BJ (cell line): ENCODE results near the gene TBX20. TPM values are rescaled to one million over a fixed set of nuclear protein-coding genes. Genes with fewer than 3 reads are reported as not detected.
"Not testable (repeated sequence)": the region's sequence is repeated elsewhere in the genome, so short reads cannot be mapped to it uniquely, and the experiment has no call there.

Source experiments
- CTCF ChIA-PET: fragments of 350-600 bp; formaldehyde crosslinking; extraction: SDS; loops from one replicate; lab custom pipeline; 2021; ENCODE audit warnings: antibody characterized with exemption, inconsistent platforms; lab: Yijun Ruan, JAX
- POLR2A ChIA-PET: fragments of 300-600 bp; sonication (Branson Sonifier 250); formaldehyde crosslinking; extraction: SDS; loops from one replicate; lab custom pipeline; 2021; ENCODE audit warnings: antibody characterized with exemption; lab: Charles Lee
- DNase-seq: peaks from one replicate; pipeline ENCODE4 v3.0.0-alpha.2; 2011; ENCODE audit warnings: low read depth
- H3K27me3 ChIP-seq: 2 replicates; pipeline ENCODE4 v1.6.0; 2011; ENCODE audit warnings: low read length; ENCODE audit not compliant: control insufficient read depth, insufficient read depth
- H3K36me3 ChIP-seq: 2 replicates; pipeline ENCODE4 v1.5.1; 2011; ENCODE audit warnings: low read length; ENCODE audit not compliant: control insufficient read depth, insufficient read depth
- H3K4me3 ChIP-seq: 2 replicates; pipeline ENCODE4 v1.5.1; 2011; ENCODE audit warnings: low read depth, mild to moderate bottlenecking, control low read depth, low read length
- polyA plus RNA-seq: library from polyadenylated mRNA; depleted of rRNA; stranded (reverse); fragments of >200 nt; gene quantifications from 2 replicates; pipeline ENCODE4 v1.2.3, GENCODE V29; 2011

Gene TBX20
- polyA plus RNA-seq, 1 experiment, result not detected

GRCh38 chr7:35227438-35227837 is 26.5 kb downstream of the TBX20 start:
- DNase-seq, CTCF ChIA-PET, POLR2A ChIA-PET: not testable (repeated sequence)

GRCh38 chr7:35222445-35222844 is 31.5 kb downstream of the TBX20 start:
- DNase-seq, CTCF ChIA-PET, H3K27me3 ChIP-seq, H3K36me3 ChIP-seq, POLR2A ChIA-PET, H3K4me3 ChIP-seq: not testable (repeated sequence)

More at GRCh38 chr7:35227438-35227837, 26.5 kb downstream of the TBX20 start:
- not testable (repeated sequence) for H3K4me3 ChIP-seq, H3K36me3 ChIP-seq, H3K27me3 ChIP-seq

DNA sequence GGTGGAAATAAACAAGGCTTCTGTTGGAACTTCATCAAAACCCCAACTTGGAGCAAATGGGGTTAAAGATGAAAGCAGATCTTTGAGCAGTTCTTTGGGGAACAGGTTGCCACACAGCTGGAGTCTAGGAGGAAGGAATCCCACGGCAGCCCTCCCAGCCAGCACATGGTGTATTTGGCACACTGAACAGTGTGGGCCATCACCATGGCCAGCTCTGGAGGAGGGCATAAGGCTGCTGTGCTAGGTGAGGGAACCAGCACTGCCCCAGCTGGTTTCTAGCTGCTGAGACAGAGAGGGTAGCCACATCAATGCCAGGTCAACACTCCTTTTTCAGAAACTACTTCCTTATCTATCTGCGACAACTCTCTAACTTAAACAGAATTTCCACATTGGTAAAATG is 33.7 kb downstream of the TBX20 start:
- H3K4me3 ChIP-seq, CTCF ChIA-PET, DNase-seq, H3K36me3 ChIP-seq, POLR2A ChIA-PET, H3K27me3 ChIP-seq: not testable (repeated sequence)

DNA sequence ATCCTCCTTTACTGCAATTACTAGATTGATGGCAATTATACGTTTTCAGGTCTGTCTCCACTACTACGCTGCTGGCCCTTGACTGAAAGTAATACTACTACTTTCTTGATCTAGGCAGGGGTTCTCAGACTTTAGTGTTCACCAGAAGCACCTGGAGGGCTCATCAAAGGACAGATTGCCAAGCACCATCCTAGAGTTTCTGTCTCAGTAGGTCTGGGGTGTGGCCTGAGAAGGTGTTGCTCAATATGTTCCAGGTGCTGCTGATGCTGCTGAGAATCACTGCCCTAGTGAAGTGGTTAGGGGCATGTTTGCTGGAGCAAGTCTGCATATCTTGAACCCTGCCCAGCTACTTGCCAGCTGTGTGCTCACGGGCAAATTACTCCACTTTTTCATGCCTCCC is 37.9 kb downstream of the TBX20 start:
- CTCF ChIA-PET, POLR2A ChIA-PET, H3K36me3 ChIP-seq, H3K4me3 ChIP-seq, DNase-seq, H3K27me3 ChIP-seq: not testable (repeated sequence)

GRCh38 chr7:35215063-35215462 is 38.8 kb downstream of the TBX20 start:
- H3K36me3 ChIP-seq, POLR2A ChIA-PET, CTCF ChIA-PET, DNase-seq, H3K4me3 ChIP-seq, H3K27me3 ChIP-seq: not testable (repeated sequence)

GRCh38 chr7:35206924-35207323 is 47.0 kb downstream of the TBX20 start:
- H3K4me3 ChIP-seq, H3K27me3 ChIP-seq, DNase-seq, CTCF ChIA-PET, H3K36me3 ChIP-seq, POLR2A ChIA-PET: not testable (repeated sequence)

DNA sequence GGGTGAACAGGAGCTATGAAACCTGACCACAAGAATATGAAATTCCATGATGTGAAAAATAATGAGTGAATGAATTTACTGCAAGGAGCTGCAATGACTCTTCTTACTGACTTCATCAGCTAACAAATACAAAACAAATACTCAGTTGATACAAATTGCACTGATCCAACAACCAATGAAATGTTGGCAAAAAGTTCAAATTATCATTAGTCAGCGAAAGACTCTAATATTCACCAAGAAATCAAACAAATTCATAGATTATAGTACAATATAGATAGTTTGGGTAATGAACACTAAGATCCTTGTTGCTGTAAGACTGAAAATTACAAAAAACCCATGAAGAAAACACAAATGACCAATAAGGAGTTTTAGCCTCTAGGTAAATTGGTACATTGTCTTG is 49.0 kb downstream of the TBX20 start:
- DNase-seq, POLR2A ChIA-PET, CTCF ChIA-PET, H3K4me3 ChIP-seq, H3K36me3 ChIP-seq, H3K27me3 ChIP-seq: not testable (repeated sequence)

- DNase-seq, H3K27me3 ChIP-seq, CTCF ChIA-PET, H3K4me3 ChIP-seq, H3K36me3 ChIP-seq, POLR2A ChIA-PET: not testable (repeated sequence)
Observed at GRCh38 chr7:35204031-35204430, 49.9 kb downstream of the TBX20 start.

- DNase-seq, POLR2A ChIA-PET, H3K27me3 ChIP-seq, H3K36me3 ChIP-seq, H3K4me3 ChIP-seq, CTCF ChIA-PET: not testable (repeated sequence)
Observed at GRCh38 chr7:35202353-35202752, 51.5 kb downstream of the TBX20 start.

DNA sequence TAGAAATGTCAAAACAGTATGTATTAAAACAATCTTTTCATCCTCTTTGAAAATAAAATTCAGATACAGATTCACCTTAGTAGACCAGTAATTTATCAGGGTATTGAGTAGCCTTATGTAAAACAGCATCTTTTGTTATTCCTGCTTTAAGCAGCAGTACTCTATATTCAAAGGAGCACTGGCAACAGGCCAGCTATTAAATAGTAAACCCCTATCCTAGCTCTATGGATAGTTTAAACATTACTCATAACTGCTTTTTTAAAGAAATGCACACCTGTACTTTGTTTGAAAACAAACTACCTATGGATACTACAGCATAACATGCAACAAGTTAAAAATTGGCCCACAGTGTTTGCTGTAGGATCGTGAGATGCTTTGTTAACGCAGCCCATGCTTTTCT is 53.7 kb downstream of the TBX20 start:
- CTCF ChIA-PET, H3K36me3 ChIP-seq, DNase-seq, H3K4me3 ChIP-seq, H3K27me3 ChIP-seq, POLR2A ChIA-PET: not testable (repeated sequence)

GRCh38 chr7:35198370-35199140 is 55.3 kb downstream of the TBX20 start:
- DNase-seq, result peak; percentile 39
- POLR2A ChIA-PET, H3K4me3 ChIP-seq, H3K36me3 ChIP-seq, H3K27me3 ChIP-seq: not testable (repeated sequence)
- CTCF ChIA-PET, result interaction anchor here (0.6 kb wide), 1 partner anchor 56 kb away, joined by 3 read pairs; no protein-coding TSS in a partner anchor

GRCh38 chr7:35191571-35191970 is 62.3 kb downstream of the TBX20 start:
- DNase-seq, H3K27me3 ChIP-seq, H3K4me3 ChIP-seq, CTCF ChIA-PET, H3K36me3 ChIP-seq, POLR2A ChIA-PET: not testable (repeated sequence)

DNA sequence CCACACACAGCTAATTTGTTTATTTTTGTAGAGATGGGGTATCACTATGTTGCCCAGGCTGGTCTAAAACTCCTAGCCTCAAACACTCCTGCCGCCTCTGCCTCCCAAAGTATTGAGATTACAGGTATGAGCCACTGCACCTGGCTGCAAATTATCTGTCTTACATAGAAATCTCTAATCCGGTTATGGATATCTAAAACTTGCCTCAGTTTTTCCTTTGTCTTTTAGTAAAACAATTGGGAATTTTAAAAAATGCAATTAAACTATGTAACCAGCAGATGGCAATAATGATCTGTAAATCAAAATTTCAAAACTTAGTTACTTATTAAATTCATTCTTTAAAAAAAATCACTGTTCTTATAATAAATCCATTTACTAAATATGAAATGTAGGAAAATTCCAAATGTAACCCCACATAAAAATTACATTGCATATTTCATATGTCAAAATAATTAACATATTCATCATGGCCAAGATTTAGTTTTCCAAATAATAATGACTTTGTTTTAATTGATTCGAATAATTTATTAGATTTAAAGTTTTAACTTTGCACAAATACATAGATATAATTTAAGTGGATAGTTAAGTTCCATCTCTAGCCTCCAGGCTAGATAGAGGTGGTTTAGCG is 63.6 kb downstream of the TBX20 start:
- DNase-seq, CTCF ChIA-PET, POLR2A ChIA-PET, H3K27me3 ChIP-seq, H3K4me3 ChIP-seq, H3K36me3 ChIP-seq: not testable (repeated sequence)
